B cell (primary cell): ENCODE measurements around the gene HDAC11. TPM values are rescaled to one million over a fixed set of nuclear protein-coding genes. Genes with fewer than 3 reads are reported as not detected.

Experiments
- ATAC-seq: fragments of 200-7000 bp; cut with Tn5 transposase; one replicate; pipeline ENCODE4 v1.10.0; 2021; ENCODE audit warnings: low read depth, mild to moderate bottlenecking, moderate number of reproducible peaks, moderate library complexity
- CTCF ChIA-PET: fragments of 350-600 bp; sonication (Branson Sonifier 250); formaldehyde crosslinking; loops from one replicate; lab custom pipeline; 2021; ENCODE audit warnings: antibody characterized with exemption, inconsistent platforms; lab: Charles Lee
- POLR2A ChIA-PET: fragments of 350-600 bp; sonication (Branson Sonifier 250); formaldehyde crosslinking; loops from one replicate; lab custom pipeline; 2021; ENCODE audit warnings: antibody characterized with exemption; lab: Charles Lee
- DNase-seq: peaks from one replicate; pipeline ENCODE4 v3.0.0; 2013
- H2AFZ ChIP-seq: 2 replicates; pipeline ENCODE4 v1.6.1; 2012; ENCODE audit warnings: mild to moderate bottlenecking, low read depth, low read length; ENCODE audit not compliant: insufficient read depth, poor library complexity, severe bottlenecking
- H3K27ac ChIP-seq, 2 donors: 1 replicate in 1 of 2; 2 replicates in 1 of 2; pipeline ENCODE4 v1.5.1; 2012 to 2013; ENCODE audit warnings: low read length in 2 of 2, mild to moderate bottlenecking in 2 of 2, moderate library complexity in 1 of 2
- H3K27me3 ChIP-seq, 4 experiments: fragments of 200-600 bp in 1 of 4; sonication (generic) in 1 of 4; replicated peaks in 1 of 4; 1 replicate in 2 of 4; 2 replicates in 2 of 4; pipeline versions ENCODE4 v1.6.1 to v1.7.0; 2013 to 2016; ENCODE audit warnings: low read length in 3 of 4, mild to moderate bottlenecking in 2 of 4, mixed read lengths in 1 of 4, moderate library complexity in 1 of 4; ENCODE audit not compliant: insufficient read depth in 4 of 4, control insufficient read depth in 3 of 4; ENCODE audit errors: control extremely low read depth in 1 of 4
- H3K36me3 ChIP-seq, 2 experiments: replicated peaks in 1 of 2; 1 replicate in 1 of 2; 2 replicates in 1 of 2; pipeline versions ENCODE4 v1.6.1 to v1.7.1; 2013; ENCODE audit warnings: low read length in 1 of 2; ENCODE audit not compliant: insufficient read depth in 2 of 2, control insufficient read depth in 1 of 2; ENCODE audit errors: control extremely low read depth in 1 of 2, extremely low read depth in 1 of 2
- H3K4me1 ChIP-seq, 2 donors: fragments of 200-600 bp in 1 of 2; sonication (generic) in 1 of 2; 1 replicate in 1 of 2; 2 replicates in 1 of 2; pipeline versions ENCODE4 v1.5.1 to v1.6.1; 2013 to 2017; ENCODE audit warnings: low read length in 2 of 2; ENCODE audit not compliant: control insufficient read depth in 2 of 2, insufficient read depth in 2 of 2
- H3K4me2 ChIP-seq: replicated peaks from 2 replicates; pipeline ENCODE3; 2012; ENCODE audit warnings: mild to moderate bottlenecking, low read depth, low read length; ENCODE audit not compliant: poor library complexity, severe bottlenecking
- H3K4me3 ChIP-seq, 5 experiments: fragments of 200-600 bp in 1 of 5; sonication (generic) in 1 of 5; 1 replicate in 3 of 5; 2 replicates in 2 of 5; pipeline versions ENCODE4 v1.5.1 to v1.7.0; 2011 to 2016; ENCODE audit warnings: low read length in 4 of 5, mild to moderate bottlenecking in 4 of 5, low read depth in 2 of 5, control low read depth in 1 of 5, moderate library complexity in 1 of 5; ENCODE audit not compliant: insufficient read depth in 1 of 5; ENCODE audit errors: control extremely low read depth in 1 of 5, extremely low read depth in 1 of 5
- H3K79me2 ChIP-seq: fragments of 200-600 bp; sonication (generic); one replicate; pipeline ENCODE4 v1.6.0; 2016; ENCODE audit warnings: low read length; ENCODE audit not compliant: control insufficient read depth, insufficient read depth
- H3K9ac ChIP-seq: fragments of 200-600 bp; sonication (generic); 2 replicates; pipeline ENCODE4 v1.6.1; 2017; ENCODE audit warnings: mild to moderate bottlenecking, low read length, moderate library complexity
- H3K9me3 ChIP-seq, 3 donors: one replicate each; pipeline versions ENCODE4 v1.6.1 to v1.7.1; 2013; ENCODE audit warnings: low read length in 2 of 3; ENCODE audit not compliant: control insufficient read depth in 2 of 3, insufficient read depth in 1 of 3; ENCODE audit errors: control extremely low read depth in 1 of 3
- H4K20me1 ChIP-seq: 2 replicates; pipeline ENCODE4 v1.6.0; 2012; ENCODE audit warnings: mild to moderate bottlenecking, low read length; ENCODE audit not compliant: insufficient read depth, control insufficient read depth, poor library complexity, severe bottlenecking
- H3K27ac Mint-ChIP-seq: one replicate; pipeline ENCODE4 v1.8.0; 2021; ENCODE audit warnings: mixed read lengths
- H3K27me3 Mint-ChIP-seq: one replicate; pipeline ENCODE4 v1.8.0; 2021; ENCODE audit warnings: mixed read lengths
- H3K4me1 Mint-ChIP-seq: one replicate; pipeline ENCODE4 v1.8.0; 2021; ENCODE audit warnings: mixed read lengths
- H3K4me3 Mint-ChIP-seq: one replicate; pipeline ENCODE4 v1.8.0; 2021; ENCODE audit warnings: mixed read lengths
- H3K9me3 Mint-ChIP-seq: one replicate; pipeline ENCODE4 v1.8.0; 2022; ENCODE audit warnings: mixed read lengths; ENCODE audit not compliant: insufficient read depth
- CTCF ChIP-seq: fragments of 200-600 bp; IDR thresholded peaks from one replicate; pipeline ENCODE4 v1.8.0; 2022; ENCODE audit warnings: antibody characterized with exemption, mild to moderate bottlenecking
- EZH2 ChIP-seq: IDR thresholded peaks from 2 replicates; pipeline ENCODE4 v1.6.1; 2012; ENCODE audit warnings: borderline replicate concordance, low read depth, mild to moderate bottlenecking, moderate library complexity, low read length; ENCODE audit not compliant: insufficient read depth, poor library complexity, severe bottlenecking
- WGBS: methylation state at CpG from one replicate; pipeline ENCODE4 v1.1.5; 2013; ENCODE audit warnings: missing lambda C conversion rate; ENCODE audit not compliant: insufficient coverage; 5-methylcytosine and 5-hydroxymethylcytosine counted together
- intact Hi-C: fragments of 100-400 bp; cut with micrococcal nuclease; formaldehyde crosslinking; loops from one replicate; pipeline ENCODE4 v1.10.0; 2022
- polyA plus RNA-seq: library from polyadenylated mRNA; depleted of rRNA; stranded (reverse); fragments of >200 nt; gene quantifications from 2 replicates; pipeline ENCODE4 v1.2.3, GENCODE V29; 2012
- total RNA-seq, 2 donors: library from RNA; stranded (reverse); fragments of 120-200 nt in 1 of 2; gene quantifications; 1 replicate in 1 of 2; 2 replicates in 1 of 2; pipeline versions ENCODE4 v1.2.3 to v1.2.4, GENCODE V29; 2013 to 2022

HDAC11 gene
- total and polyA plus RNA-seq, 2 donors (not counting 1 experiment from before 2014, with no cell fraction given) = 0.76 to 5.5 TPM

DNA sequence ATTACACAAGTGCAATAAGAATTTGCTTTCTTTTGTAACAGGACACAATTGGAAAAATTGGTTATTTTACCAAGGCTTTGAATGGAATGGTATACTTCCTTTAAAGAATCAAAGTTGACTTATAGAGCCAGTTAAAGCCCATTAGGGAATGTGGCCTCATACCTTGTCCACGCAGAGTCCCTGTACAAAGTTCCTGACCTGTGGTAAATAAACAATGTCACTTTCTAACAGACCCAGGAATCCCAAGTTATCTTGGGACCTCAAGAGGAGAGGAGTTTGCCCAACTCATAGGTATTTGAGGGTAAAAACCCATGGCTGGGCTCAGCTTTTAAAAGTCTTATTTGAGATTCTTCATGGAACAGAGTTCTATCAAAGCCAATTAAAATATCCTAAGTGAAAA lies 48.0 kb upstream of the HDAC11 start:
- CTCF ChIA-PET = no interaction called here
- no peak for TF ChIP-seq CTCF
- no peak for TF ChIP-seq EZH2
- Histone ChIP-seq H3K4me3 (no peak overlapping the region), H3K9me3 (peaks cover 0 to 6% (median 0%) of the 10 kb centered on the region in 3 donors), H3K27me3 (no peaks in the 10 kb centered on the region), H3K27ac (no peak overlapping the region), H3K4me2 (no peak overlapping the region), H3K9ac (no peak overlapping the region), H3K4me1 (peaks cover 7 to 9% of the 10 kb centered on the region in 2 donors), H3K79me2 (no peaks in the 10 kb centered on the region), H3K36me3 (no peaks in the 10 kb centered on the region), H4K20me1 (no peaks in the 10 kb centered on the region), H2AFZ (no peak overlapping the region)
- H3K9me3 Mint-ChIP-seq = no peaks in the 10 kb centered on the region
- DNase-seq (no peak), ATAC-seq (no peak)
- intact Hi-C loops = no loop called here
- WGBS = 100% methylated on average over 1 of the region's 1 CpG
- no peak overlapping the region for H3K27ac Mint-ChIP-seq
- H3K27me3 Mint-ChIP-seq = peaks cover 6% of the 10 kb centered on the region
- POLR2A ChIA-PET = no interaction called here
- H3K4me1 Mint-ChIP-seq = peaks cover 10% of the 10 kb centered on the region
- H3K4me3 Mint-ChIP-seq = no peak overlapping the region

DNA sequence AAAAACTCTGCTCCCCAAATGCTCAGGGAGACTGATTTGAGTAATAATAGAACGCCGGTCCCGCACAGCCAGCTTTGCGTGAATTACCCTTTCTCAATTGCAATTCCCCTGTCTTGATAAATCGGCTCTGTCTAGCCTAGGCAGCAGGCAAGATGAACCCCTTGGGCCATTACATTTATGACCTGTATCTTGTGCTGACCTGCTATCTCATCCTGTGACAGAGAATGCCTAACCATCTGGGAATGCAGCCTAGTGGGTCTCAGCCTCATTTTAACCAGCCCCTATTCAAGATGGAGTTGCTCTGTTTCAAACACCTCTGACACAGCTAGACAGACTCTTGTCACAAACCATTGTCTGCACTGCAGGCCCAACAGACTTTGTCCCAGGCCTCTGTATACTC lies 46.2 kb upstream of the HDAC11 start:
- H3K4me3 Mint-ChIP-seq = no peak overlapping the region

More for the DNA sequence above, 46.2 kb upstream of the HDAC11 start:
- Histone ChIP-seq H3K27ac (no peak overlapping the region), H3K9ac (no peak overlapping the region), H3K4me1 (no peaks in the 10 kb centered on the region), H3K36me3 (no peaks in the 10 kb centered on the region), H3K4me3 (no peak overlapping the region), H3K79me2 (no peaks in the 10 kb centered on the region), H3K27me3 (no peaks in the 10 kb centered on the region), H3K4me2 (no peak overlapping the region), H2AFZ (no peak overlapping the region), H4K20me1 (no peaks in the 10 kb centered on the region), H3K9me3 (peaks cover 0 to 6% (median 0%) of the 10 kb centered on the region in 3 donors)
- no peak for TF ChIP-seq CTCF
- no peak for TF ChIP-seq EZH2
- H3K4me1 Mint-ChIP-seq = peaks cover 2% of the 10 kb centered on the region
- 100% methylated on average over 5 of the region's 5 CpGs for WGBS
- ATAC-seq (no peak), DNase-seq (no peak)
- H3K9me3 Mint-ChIP-seq = no peaks in the 10 kb centered on the region
- H3K27me3 Mint-ChIP-seq = peaks cover 6% of the 10 kb centered on the region
- ChIA-PET CTCF (no interaction called here), POLR2A (no interaction called here)
- H3K27ac Mint-ChIP-seq = no peak overlapping the region
- intact Hi-C loops = no loop called here
